Middle frontal gyrus (tissue), 1 donor: ENCODE measurements around the gene ANXA4.
"Not testable (repeated sequence)": the region's sequence is repeated elsewhere in the genome, so short reads cannot be mapped to it uniquely, and the experiment has no call there.

Experiments
- DNase-seq: peaks from one replicate; pipeline ENCODE4 v3.0.0-alpha.2; 2015; ENCODE audit warnings: low spot score; ENCODE audit errors: extremely low spot score

ANXA4 gene

DNA sequence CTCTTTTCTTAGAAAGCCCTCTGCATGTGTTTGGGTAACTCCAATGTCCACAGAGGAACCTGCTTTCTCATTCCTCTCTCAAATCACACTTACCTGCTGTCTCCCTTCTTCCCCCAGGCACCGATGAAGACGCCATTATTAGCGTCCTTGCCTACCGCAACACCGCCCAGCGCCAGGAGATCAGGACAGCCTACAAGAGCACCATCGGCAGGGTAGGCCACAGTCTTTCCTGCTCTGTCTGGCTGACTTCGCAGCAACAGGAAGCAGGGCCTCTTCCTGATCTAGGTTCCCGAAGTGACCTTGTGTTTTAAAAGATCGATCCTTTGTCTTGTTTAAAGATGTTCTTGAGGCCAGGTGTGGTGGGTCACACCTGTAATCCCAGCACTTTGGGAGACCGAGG is 62.5 kb downstream of the ANXA4 start:
- DNase-seq, result no peak

DNA sequence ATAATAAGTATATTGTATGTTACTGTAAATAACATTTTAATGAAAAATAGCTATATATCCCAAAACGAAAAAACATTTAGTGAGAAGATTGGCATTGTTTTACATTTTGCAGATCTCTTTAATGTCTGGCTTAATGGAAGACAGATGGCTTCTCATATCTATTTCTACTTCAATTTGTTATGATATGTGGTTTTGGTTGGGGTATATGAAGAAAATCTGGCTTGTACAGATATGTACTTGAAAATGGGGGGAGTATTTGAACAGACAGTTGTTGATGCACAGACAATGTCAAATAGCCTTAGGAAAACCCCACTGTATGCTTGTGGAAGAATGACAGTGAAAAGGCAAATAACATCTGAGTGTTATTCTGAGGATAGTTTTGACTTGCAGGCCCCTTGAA is 64.0 kb downstream of the ANXA4 start:
- DNase-seq, result no peak

DNA sequence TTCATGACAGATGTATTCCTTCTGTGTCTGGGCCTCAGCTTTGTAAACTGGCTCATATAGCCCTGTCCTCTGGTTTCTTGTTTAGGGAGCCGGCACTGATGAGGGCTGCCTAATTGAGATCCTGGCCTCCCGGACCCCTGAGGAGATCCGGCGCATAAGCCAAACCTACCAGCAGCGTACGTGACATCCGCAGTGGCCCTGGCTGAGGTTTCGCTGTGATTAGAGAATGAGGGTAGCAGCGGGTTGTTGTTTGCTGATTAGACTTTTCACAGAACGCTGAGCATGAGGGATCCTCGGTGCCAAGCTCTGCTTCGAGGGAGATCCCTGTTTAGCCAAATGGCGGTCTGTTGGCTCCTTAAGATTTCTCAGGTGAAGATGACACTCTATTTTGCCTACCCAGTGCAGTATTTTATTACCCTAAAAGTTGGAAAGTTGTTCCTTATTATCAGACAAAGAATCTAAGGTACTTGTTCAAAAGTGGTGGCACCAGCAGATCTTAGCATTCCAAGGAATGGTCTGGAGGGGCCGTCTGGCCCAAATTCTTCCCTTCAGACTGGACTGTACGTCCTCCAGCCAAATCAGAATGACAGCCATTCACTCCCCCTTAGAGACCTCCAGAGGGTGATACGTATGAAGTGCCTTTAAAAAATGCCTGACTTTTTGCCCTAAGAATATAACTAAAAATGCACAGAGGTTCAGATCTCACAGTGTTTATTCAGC is 66.0 kb downstream of the ANXA4 start:
- no peak for DNase-seq

DNA sequence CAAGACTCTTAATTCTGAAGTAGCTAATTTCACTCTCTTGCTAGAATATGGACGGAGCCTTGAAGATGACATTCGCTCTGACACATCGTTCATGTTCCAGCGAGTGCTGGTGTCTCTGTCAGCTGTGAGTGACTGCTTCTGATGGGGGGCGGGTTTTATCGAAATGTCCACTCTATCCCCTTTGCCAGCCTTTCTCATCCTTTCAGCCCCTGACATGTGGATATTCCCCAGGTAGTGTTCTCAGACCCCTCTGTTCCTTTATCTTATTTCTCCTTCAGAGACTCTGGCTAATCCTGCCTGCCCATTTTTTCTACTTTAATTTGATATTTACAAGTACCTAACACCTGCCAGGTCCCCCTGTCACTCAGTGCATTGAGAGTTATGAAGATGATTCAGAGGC is 68.6 kb downstream of the ANXA4 start:
- no peak for DNase-seq

DNA sequence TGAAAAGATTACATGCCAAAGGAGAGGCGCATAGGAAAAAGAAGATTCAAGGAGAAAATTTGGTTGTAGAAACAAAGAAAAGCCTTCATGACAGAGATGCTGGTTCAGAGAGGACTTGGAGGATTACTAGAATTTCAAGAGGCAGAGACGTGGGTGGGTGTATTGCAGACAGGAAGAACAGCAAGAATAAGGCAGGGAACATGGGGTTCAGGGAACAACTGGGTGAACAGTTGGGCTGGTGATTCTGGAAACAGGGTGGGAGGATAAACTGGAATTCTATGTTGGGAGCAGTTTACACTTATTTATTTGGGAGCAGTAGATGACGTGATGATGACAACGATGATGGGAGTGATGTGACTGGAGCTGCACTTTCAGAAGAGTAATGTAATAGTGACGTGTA is 69.1 kb downstream of the ANXA4 start:
- peak; percentile 33 for DNase-seq

DNA sequence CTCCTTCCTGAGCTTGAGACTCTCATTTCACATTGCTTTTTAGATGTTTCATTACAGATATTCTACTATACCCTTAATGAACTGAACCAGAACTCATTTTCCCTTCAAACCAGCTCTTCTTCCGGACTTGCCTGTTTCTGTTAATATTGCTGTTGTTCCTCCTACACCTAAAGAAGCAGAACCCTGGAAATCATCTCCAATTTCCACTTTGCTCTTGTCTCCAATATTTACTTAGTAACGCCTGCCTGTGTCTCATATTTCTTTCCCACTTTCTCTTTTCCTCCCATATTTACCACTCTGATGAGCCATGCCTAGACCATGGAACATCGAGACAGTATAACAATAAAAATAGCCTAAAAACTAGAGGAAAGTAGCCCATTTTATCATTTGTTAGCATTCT is 69.7 kb downstream of the ANXA4 start:
- DNase-seq, result no peak

DNA sequence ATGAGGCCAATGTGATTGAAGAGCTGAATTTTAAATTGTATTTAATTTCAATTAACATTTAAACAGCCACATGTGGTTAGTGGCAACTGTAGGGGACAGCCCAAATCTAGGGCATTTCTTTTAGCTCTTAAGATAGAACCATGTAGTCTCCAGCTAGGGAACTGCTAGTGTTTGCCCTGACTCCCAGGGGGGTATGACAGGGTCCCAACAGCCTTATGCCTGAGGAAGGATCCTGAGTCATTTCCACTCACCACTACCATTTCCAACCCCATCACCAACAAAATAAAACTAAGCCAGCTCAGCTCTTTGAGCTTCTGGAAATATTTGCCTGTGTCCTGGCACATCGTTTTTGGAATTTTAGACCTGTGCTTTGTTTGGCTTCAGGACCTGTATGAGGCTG is 73.8 kb downstream of the ANXA4 start:
- no peak for DNase-seq

DNA sequence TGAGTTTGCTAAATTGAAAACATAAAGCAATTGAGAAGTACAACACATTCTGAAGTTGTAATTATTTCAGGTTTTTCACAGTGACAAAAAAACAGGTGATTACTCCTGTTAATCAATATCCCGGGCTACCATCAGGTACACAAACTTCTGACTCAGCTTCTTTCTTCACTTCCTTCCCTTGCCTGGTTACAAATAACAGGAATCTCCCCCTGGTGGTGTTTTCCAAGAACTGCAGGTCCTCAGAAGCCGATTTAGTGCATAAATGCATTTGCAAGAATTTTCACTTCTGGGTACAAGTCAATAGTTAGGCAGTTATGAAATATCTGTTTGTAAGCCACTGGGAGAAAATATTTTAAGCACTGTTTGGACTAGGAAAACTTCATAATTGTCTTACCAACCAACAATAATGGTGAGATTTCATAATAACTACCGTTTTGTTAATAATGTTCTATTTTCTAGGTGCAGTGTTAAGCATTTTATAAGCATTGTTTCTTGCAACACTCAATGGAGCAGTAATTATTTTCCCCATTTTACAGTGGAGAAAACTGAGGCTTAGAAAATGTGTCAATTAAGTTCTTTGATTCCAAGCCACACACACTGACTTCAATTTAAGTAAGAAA is 75.1 kb downstream of the ANXA4 start:
- DNase-seq, result peak; percentile 91

DNA sequence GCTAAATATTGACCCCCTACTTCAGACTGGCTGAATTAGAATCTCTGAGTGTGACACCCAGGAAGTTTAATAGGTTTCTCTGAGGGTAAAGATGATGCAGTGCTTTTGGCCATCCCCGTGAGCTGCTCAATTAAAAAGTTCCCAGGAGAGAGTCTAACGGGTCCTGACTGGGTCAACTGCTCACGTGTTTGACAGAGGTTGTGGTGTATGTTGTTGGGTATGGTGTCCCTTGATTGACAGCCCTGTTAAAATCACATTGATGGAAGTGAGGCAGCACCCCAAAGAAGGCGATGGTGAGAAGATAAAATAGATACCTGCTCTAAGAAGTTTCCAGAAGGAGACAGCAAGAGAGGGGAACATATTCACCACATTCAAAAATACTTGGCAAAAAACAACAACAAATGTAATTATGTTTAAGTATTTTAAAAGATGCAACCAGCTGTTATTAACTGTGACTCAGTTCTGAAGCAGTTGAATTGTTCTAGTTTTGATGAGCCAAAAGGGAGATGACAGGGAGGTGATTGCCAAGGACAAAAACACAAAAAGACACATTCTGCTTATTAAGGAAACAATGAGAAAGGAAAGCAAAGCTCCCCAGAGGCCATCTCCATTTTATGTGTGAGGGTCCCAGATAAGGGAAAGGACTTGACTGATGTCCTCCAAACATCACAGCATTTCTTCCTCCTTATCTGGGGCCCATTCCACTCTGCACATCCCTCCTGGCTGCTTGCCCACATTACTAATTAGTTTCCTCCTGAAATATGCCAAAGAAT is 76.0 kb downstream of the ANXA4 start:
- DNase-seq, result no peak

DNA sequence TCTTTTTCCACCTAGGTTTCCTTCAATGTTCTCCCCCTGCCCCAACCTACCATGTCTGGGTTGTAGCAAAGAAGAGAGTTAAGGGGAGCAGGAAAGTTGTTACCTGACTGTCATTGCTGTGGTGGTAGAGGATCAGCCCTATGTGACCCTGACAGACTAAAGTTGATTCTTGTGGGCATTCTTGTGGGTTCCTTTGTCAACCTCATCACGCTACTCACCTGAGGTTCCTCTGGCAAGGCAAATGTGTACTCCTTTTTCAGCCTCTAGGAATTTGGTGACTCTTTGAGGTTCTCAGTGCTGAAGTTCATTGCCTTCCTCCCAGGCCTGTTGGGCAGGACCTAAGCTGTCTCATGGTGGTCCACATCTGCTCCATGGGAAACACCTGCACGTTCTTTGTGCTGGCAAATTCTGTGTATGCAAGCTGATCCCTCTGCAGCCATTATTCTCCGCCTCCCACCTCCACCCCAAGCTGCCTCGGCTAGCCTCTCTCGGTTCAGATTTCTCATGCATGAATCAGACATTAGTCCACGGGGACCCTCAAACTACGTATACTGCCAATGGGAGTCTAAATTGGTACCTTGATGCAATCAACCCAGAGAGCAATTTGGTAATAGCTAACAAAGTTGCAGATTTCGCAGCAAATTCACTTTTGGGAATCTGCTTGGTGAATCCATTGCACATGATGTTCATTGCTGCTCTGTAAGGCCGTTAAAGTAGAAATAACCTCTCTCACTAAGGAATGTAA is 86.0 kb downstream of the ANXA4 start:
- DNase-seq, result no peak

DNA sequence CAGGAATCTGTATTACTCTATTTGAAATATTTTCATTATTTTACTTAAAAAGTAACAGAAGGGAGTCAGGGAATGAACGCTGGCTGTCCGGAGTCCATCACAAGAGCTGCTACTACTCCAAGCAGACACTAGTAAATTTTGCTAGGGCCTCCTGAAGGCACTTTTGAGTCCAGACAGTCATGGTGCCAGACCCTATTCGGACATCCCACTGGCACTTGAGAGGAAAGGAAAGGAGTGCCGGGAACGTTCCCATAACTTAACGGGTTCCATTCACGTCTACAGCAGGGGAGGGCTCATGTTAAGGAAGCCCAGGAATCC is 87.0 kb downstream of the ANXA4 start:
- no peak for DNase-seq

DNA sequence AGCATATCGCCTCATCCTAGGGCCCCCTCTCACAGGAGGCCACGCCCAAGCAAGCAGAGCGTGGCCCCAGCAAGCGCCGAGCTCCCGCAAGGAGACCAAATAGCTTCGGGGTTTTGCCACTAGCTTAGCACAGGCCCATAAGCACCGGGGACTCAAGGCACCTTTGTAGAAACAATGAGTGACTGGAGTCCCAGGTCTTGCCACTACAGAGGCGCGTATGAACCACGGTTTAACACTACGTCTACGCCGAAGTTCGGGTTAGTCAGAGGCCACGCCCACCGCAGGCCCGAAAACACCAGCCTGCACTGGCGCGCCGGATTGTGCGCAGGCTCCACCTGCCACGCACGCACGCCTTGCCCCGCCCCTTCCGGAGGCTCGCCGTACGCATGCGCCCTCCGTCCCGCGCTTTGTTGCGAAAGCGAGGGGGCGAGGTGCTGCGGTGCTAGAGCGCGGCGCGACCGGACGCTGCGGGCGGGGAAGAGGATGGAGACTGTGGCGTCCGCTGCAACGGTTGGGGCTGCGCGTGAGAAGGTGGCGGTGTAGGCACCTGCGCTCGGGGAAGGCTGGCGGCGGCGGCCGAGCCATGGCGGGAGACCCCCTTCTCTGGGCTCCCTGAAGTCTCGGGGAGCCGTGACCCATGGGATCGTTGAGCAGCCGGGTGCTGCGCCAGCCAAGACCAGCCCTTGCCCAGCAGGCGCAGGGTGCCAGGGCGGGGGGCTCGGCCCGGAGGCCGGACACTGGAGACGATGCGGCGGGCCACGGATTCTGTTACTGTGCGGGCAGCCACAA is 87.5 kb downstream of the ANXA4 start, which contains the start of gene GMCL1:
GMCL1 (plus strand) TSS at position 405 of the 789 bp plus-strand sequence; CDS start at position 638, 233 bp downstream.
- peak; percentile 91 for DNase-seq

DNA sequence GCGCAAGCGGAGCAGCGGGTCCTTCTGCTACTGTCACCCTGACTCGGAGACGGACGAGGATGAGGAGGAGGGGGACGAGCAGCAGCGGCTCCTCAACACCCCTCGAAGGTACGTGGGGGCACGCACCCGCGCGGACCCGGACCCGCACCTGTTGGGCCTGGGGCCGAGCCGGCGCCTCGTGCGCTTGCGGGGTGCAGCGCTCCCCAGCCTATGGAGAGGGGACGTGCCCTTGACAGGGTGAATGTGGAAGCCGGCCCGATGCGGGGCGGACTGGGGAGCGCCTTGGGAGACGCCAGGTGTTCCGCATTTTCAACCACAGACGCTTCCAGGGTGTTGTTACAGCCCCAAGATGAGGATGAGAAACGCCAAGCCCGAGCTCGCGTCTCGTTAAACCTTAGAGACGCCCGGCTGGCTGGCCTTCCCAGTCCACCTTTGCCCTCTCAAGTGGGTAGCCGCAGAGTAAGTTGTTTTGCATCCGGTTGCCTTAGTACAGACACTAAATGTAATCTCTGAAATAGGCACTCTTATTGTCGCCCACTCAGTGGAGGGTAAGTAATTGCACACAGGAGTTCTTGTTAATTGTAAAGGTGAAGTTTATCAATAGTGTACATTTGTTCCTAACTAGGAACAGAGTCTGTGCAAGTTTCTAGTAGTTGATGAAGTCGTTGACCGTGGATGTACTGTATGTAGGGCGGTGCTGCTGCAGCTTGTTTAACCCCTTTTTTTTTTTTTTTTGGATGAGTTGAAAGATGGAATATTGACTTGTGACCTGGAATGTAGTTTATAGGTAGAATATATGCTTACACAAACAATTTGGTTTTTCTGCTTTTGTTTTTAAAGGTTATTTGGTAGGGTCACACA is 88.3 kb downstream of the ANXA4 start:
- no peak for DNase-seq

DNA sequence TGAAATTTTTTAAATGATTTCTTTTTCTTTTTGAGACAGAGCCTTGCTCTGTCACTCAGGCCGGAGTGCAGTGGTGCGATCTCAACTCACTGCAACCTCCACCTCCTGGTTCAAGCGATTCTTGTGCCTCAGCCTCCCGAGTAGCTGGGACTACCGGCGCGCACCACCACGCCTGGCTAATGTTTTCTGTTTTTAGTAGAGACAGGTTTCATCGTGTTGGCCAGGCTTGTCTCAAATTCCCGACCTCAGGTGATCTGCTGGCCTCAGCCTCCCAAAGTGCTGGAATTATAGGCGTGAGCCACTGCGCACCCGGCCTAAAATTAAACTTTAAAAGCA is 88.9 kb downstream of the ANXA4 start:
- DNase-seq, result not testable (repeated sequence)

DNA sequence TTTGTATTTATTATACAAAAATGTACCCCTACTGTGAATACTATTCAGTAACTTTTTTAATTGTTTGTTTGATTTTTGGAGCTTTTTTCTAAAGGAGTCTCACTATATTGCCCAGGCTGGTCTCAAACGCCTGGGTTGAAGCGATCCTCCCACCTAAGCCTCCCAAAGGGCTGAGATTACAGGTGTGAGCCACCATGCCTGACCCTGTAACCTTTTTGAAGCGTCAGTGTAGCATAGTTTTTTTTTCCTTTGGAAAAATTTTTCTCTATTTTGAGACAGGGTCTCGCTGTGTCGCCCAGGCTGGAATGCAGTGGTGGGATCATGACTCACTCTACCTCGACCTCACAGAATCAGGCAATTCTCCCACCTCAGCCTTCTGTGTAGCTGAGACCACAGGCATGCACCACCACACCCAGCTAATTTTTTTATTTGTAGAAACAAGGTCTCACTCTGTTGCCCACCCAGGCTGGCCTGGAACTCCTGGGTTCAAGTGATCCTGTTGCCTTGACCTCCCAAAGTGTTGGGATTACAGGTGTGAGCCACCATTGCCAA is 89.5 kb downstream of the ANXA4 start:
- no peak for DNase-seq

DNA sequence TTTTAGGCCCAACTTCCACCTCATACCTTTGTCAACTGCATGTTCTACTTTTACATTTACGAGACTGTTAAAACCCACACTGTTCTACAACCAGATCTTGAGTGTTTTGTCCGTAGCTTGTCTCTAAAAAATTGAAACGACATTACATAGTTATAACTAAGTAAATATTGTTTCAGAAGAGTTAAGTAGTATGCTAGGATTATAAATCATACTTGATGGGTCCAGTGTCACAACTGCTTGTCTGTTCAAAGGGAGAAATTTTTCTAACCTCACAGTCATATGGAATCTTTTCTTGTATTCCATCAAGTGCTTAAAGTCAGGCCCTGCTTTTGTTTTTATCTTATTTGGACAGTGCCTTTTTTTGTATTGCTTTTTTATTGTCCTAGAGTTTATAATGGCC is 91.8 kb downstream of the ANXA4 start:
- DNase-seq, result no peak

DNA sequence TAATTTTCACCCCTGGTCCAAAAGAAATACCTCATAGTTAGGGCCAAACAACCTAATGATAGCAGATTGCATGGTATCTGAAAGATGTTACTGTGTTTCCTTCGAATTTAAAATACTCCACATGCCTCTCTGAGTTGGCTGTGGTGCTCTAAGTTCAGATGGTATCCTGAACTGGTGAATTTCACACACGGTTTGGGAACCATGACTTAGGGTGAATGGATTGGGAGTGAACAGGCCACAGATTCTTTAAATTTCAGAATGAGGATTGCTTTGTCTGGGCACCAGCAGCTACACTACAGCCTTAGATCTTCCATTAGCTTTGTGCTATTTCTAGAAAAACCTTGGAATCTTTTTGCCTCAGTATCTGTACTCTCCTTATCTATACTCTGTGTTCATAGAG is 93.7 kb downstream of the ANXA4 start:
- no peak for DNase-seq

DNA sequence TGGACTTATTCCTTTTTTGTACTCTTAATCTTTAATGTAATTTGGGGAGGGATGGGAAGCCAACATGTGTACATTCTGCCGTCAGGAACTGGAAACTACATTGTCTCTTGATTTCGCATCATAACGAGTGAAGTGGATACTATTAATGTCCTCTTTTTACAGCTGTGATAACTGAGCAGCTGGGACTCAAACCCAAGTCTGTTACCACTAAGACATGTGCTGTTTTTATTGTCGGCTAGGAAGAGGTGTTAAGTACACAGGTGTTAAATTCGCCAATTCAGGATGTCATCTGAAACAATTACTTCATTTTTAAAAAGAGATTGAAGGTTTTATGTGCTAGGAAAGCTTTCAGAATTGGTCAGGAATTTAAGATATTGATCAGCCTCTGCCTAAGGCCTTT is 94.4 kb downstream of the ANXA4 start:
- no peak for DNase-seq

DNA sequence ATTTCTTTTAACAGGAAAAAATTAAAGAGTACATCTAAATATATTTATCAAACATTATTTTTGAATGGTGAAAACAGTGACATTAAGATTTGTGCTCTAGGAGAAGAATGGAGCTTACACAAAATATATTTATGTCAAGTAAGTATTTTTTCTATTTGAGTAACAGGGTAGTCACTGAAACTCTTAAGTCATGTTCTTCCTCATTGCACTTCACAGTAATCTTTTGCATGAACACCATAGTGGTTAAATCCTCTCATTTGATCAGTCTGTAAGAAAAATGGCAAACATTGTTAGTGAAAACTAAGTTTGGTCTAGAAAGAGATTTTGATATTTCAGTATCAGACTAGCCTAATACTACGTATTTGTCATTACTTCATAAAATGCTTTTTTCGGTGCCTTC is 95.6 kb downstream of the ANXA4 start:
- no peak for DNase-seq

DNA sequence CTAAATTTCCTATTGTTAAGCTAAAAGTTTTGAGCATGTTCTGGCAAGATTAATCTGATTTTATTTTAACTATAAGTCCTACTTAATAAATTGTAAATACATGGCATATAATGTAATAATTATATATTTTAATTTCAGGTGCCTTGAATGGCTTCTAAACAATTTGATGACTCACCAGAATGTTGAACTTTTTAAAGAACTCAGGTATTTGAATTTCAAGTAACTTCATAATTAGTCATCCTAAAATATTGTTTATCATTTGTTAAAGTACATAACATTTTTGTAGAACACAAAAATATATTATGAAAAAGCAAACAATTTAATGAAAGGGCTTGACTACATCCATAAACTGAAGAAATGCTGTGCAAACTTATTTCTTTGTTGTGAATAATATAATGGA is 102.1 kb downstream of the ANXA4 start:
- no peak for DNase-seq
